ENCODE data around the gene SZT2.

The SZT2 gene

GRCh38 chr1:43423672-43424550 lies 34.2 kb downstream of the SZT2 start:
- DNase-seq (ENCODE audit: low read depth in 2 of 2) = no peak

- no peak for DNase-seq (ENCODE audit: low read depth in 2 of 2)
Measured at GRCh38 chr1:43425045-43425444, 35.3 kb downstream of the SZT2 start.

- no peak for DNase-seq (ENCODE audit: low read depth in 2 of 2)
Measured at GRCh38 chr1:43426221-43426620, 36.5 kb downstream of the SZT2 start.

- DNase-seq (ENCODE audit: low read depth in 2 of 2) = no peak
Measured at GRCh38 chr1:43427524-43427923, 37.8 kb downstream of the SZT2 start.

GRCh38 chr1:43427941-43428340 lies 38.2 kb downstream of the SZT2 start:
- DNase-seq (ENCODE audit: low read depth in 2 of 2) = no peak

- no peak for DNase-seq (ENCODE audit: low read depth in 2 of 2)
Measured at GRCh38 chr1:43430831-43431230, 41.1 kb downstream of the SZT2 start.

GRCh38 chr1:43431676-43432075 lies 42.0 kb downstream of the SZT2 start:
- DNase-seq (ENCODE audit: low read depth in 2 of 2) = no peak

GRCh38 chr1:43432171-43432860 lies 42.6 kb downstream of the SZT2 start:
- DNase-seq (ENCODE audit: low read depth in 2 of 2) = no peak

GRCh38 chr1:43432907-43433306 lies 43.2 kb downstream of the SZT2 start:
- DNase-seq (ENCODE audit: low read depth in 2 of 2) = no peak

- DNase-seq (ENCODE audit: low read depth in 2 of 2) = no peak
Measured at GRCh38 chr1:43434256-43434655, 44.6 kb downstream of the SZT2 start.

GRCh38 chr1:43435146-43436145 lies 45.7 kb downstream of the SZT2 start:
- DNase-seq (ENCODE audit: low read depth in 2 of 2) = no peak

GRCh38 chr1:43436371-43436770 lies 46.7 kb downstream of the SZT2 start:
- no peak for DNase-seq (ENCODE audit: low read depth in 2 of 2)

- no peak for DNase-seq (ENCODE audit: low read depth in 2 of 2)
Measured at GRCh38 chr1:43437031-43437973, 47.6 kb downstream of the SZT2 start.

GRCh38 chr1:43438006-43438405 lies 48.3 kb downstream of the SZT2 start:
- DNase-seq (ENCODE audit: low read depth in 2 of 2) = no peak

GRCh38 chr1:43438576-43438952 lies 48.9 kb downstream of the SZT2 start:
- no peak for DNase-seq (ENCODE audit: low read depth in 2 of 2)

GRCh38 chr1:43438953-43439581 lies 49.4 kb downstream of the SZT2 start:
- DNase-seq (ENCODE audit: low read depth in 2 of 2) = no peak

- no peak for DNase-seq (ENCODE audit: low read depth in 2 of 2)
Measured at GRCh38 chr1:43439781-43440180, 50.1 kb downstream of the SZT2 start.

GRCh38 chr1:43440358-43440757 lies 50.7 kb downstream of the SZT2 start:
- no peak for DNase-seq (ENCODE audit: low read depth in 2 of 2)

- DNase-seq (ENCODE audit: low read depth in 2 of 2) = no peak
Measured at GRCh38 chr1:43441166-43441893, 51.6 kb downstream of the SZT2 start.
